ENCODE results near the gene SMARCA2.

SMARCA2 gene

GRCh38 chr9:2014696-2015580, at the start of gene SMARCA2:
Gene SMARCA2, plus strand, starts transcription at chr9:2015347. Its CDS starts 13,676 bp downstream, at chr9:2029023.
- DNase-seq, result peak; percentile 91

GRCh38 chr9:1966725-1967366, 48.3 kb upstream of the SMARCA2 start:
- no peak for DNase-seq

- no peak for DNase-seq
These were observed 46.0 kb upstream of the SMARCA2 start for GRCh38 chr9:1969160-1969559.

GRCh38 chr9:1969898-1970297, 45.2 kb upstream of the SMARCA2 start:
- DNase-seq, result no peak

- DNase-seq, result no peak
These were observed 42.5 kb upstream of the SMARCA2 start for GRCh38 chr9:1972672-1973071.

- no peak for DNase-seq
These were observed 38.1 kb upstream of the SMARCA2 start for GRCh38 chr9:1977026-1977425.

GRCh38 chr9:1978941-1979340, 36.2 kb upstream of the SMARCA2 start:
- DNase-seq, result no peak

- DNase-seq, result no peak
These were observed 35.3 kb upstream of the SMARCA2 start for GRCh38 chr9:1979741-1980367.

- DNase-seq, result no peak
These were observed 34.8 kb upstream of the SMARCA2 start for GRCh38 chr9:1980387-1980786.

GRCh38 chr9:1982074-1982473, 33.1 kb upstream of the SMARCA2 start:
- no peak for DNase-seq

GRCh38 chr9:1986341-1986740, 28.8 kb upstream of the SMARCA2 start:
- no peak for DNase-seq

- no peak for DNase-seq
These were observed 25.6 kb upstream of the SMARCA2 start for GRCh38 chr9:1989500-1989899.

GRCh38 chr9:1994180-1994579, 21.0 kb upstream of the SMARCA2 start:
- no peak for DNase-seq

- DNase-seq, result no peak
These were observed 20.1 kb upstream of the SMARCA2 start for GRCh38 chr9:1995084-1995483.

GRCh38 chr9:1996156-1996555, 19.0 kb upstream of the SMARCA2 start:
- DNase-seq, result no peak

GRCh38 chr9:1997646-1998045, 17.5 kb upstream of the SMARCA2 start:
- DNase-seq, result no peak

GRCh38 chr9:1998111-1998510, 17.0 kb upstream of the SMARCA2 start:
- DNase-seq, result no peak

- no peak for DNase-seq
These were observed 14.8 kb upstream of the SMARCA2 start for GRCh38 chr9:2000314-2000713.

- no peak for DNase-seq
These were observed 6.8 kb upstream of the SMARCA2 start for GRCh38 chr9:2008372-2008771.

- DNase-seq, result no peak
These were observed 2.8 kb upstream of the SMARCA2 start for GRCh38 chr9:2012347-2012746.

GRCh38 chr9:2013743-2014475, 1.2 kb upstream of the SMARCA2 start:
- DNase-seq, result no peak

- DNase-seq, result peak; percentile 61
These were observed 647 bp downstream of the SMARCA2 start for GRCh38 chr9:2015581-2016407.

Data from NK-92 treated with Interleukin-12 subunit alpha and Interleukin-12 subunit beta, amount 100 ng/mL, for 24 hours (cell line).